RWPE2 (cell line): ENCODE data around the gene HIVEP3.

ENCODE experiments used
- ATAC-seq: fragments of 200-7000 bp; cut with Tn5 transposase; 3 replicates; pipeline ENCODE4 v1.9.1; 2021; ENCODE audit warnings: low read depth
- DNase-seq: peaks from one replicate; pipeline ENCODE4 v3.0.0-alpha.2; 2020; ENCODE audit warnings: low spot score
- H3K27ac ChIP-seq: fragments of 450-650 bp; 2 replicates; pipeline ENCODE4 v1.5.1; 2017; ENCODE audit warnings: mild to moderate bottlenecking; ENCODE audit not compliant: poor library complexity, severe bottlenecking
- H3K27me3 ChIP-seq: fragments of 250-450 bp; sonication (Bioruptor Pico); 2 replicates; pipeline ENCODE4 v1.5.1; 2021; ENCODE audit warnings: mild to moderate bottlenecking, moderate library complexity; ENCODE audit not compliant: insufficient read depth, poor library complexity, severe bottlenecking
- H3K36me3 ChIP-seq: fragments of 250-450 bp; sonication (Bioruptor Pico); 2 replicates; pipeline ENCODE4 v1.5.1; 2020; ENCODE audit warnings: low read depth, mild to moderate bottlenecking, moderate library complexity
- H3K4me1 ChIP-seq: fragments of 250-450 bp; sonication (Bioruptor Pico); 2 replicates; pipeline ENCODE4 v1.5.1; 2021; ENCODE audit warnings: mild to moderate bottlenecking, moderate library complexity; ENCODE audit not compliant: insufficient read depth, poor library complexity, severe bottlenecking
- H3K4me3 ChIP-seq: fragments of 250-450 bp; sonication (Bioruptor Pico); 2 replicates; pipeline ENCODE4 v1.5.1; 2021; ENCODE audit warnings: mild to moderate bottlenecking, moderate library complexity; ENCODE audit not compliant: severe bottlenecking
- H3K9me3 ChIP-seq: fragments of 250-450 bp; sonication (Bioruptor Pico); 2 replicates; pipeline ENCODE4 v1.5.1; 2021; ENCODE audit warnings: mild to moderate bottlenecking, moderate library complexity; ENCODE audit not compliant: severe bottlenecking
- TF ChIP-seq, protein P1 (sequence below): fragments of 450-650 bp; IDR thresholded peaks from one replicate; pipeline ENCODE4 v1.5.1; 2017; ENCODE audit warnings: mild to moderate bottlenecking, moderate library complexity; ENCODE audit not compliant: poor library complexity, severe bottlenecking

The HIVEP3 gene

DNA sequence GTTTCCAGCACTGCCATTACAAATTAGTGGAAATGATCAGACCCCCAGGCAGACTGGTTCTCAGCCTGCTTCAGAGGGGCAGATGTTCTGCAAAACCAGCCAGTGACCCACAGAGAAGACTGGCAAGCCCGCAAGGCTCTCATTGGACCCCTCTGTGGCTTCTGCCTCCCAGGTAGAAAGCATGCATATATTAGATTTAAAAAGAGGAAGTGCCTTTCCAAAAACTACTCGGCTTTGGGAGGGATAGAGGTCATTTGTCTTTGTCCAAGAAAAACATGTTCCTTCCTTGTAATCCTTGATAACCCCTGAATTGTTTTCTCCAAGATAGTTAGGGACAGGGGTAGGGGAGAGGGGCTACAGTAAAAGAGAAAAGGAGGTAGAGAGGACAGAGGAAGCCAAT is 11.8 kb downstream of the HIVEP3 start:
- Histone ChIP-seq H3K36me3 (no peaks in the 10 kb centered on the region), H3K9me3 (no peaks in the 10 kb centered on the region), H3K27me3 (no peaks in the 10 kb centered on the region), H3K4me1 (peaks cover 15% of the 10 kb centered on the region), H3K27ac (no peak overlapping the region), H3K4me3 (no peak overlapping the region)
- no peak for ATAC-seq
- no peak for DNase-seq
- TF ChIP-seq, protein P1, sequence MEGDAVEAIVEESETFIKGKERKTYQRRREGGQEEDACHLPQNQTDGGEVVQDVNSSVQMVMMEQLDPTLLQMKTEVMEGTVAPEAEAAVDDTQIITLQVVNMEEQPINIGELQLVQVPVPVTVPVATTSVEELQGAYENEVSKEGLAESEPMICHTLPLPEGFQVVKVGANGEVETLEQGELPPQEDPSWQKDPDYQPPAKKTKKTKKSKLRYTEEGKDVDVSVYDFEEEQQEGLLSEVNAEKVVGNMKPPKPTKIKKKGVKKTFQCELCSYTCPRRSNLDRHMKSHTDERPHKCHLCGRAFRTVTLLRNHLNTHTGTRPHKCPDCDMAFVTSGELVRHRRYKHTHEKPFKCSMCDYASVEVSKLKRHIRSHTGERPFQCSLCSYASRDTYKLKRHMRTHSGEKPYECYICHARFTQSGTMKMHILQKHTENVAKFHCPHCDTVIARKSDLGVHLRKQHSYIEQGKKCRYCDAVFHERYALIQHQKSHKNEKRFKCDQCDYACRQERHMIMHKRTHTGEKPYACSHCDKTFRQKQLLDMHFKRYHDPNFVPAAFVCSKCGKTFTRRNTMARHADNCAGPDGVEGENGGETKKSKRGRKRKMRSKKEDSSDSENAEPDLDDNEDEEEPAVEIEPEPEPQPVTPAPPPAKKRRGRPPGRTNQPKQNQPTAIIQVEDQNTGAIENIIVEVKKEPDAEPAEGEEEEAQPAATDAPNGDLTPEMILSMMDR = no peak

DNA sequence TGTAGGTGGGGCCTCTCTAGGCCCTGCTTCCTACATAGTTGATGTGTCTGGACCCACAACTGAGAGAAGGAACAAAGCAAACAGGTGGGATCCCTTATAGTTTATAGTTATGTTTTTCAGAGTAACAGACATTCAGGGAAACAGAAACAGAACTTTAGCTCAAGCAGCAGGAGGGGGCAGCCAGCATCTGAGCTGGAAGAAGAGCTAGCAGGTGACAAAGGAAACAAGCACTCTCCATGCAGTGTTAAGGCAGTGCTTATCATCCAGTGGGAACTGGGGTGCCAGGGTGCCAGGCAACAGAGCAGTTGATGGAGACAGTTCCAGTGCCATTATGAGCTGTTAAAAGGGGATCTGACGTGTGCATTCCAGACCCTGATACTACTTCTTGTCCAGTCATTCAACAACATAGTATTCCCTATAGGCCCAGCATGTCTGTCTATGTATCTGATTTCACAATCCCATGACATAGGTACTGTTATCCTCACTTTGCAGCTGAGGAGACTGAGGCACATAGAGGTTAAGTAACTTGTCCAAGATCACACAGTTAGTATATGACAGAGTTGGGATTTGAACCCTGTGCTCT is 13.5 kb downstream of the HIVEP3 start:
- no peak for ATAC-seq
- no peak overlapping the region for H3K27ac ChIP-seq
- no peak for DNase-seq

DNA sequence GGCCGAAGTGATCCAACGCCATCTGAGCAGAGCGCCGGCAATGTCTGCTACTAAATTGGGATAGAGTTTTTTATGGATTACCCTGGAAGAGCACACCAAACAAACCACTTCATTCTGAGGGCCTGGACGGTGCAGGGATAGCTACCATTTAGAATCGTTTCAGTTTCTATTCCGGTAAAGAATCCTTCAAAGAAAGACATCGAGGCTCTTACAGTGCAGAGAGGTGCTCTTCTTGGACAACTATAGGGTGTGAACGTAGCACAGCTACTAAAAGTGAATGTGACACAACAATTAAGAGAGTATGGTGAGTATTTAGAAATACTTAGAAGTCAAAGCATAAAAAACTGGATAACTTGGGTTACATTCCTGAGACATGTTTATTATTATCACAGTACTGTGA is 16.1 kb downstream of the HIVEP3 start:
- ATAC-seq (no peak), DNase-seq (no peak)
- Histone ChIP-seq H3K4me1 (peaks cover 38% of the 10 kb centered on the region), H3K27me3 (no peaks in the 10 kb centered on the region), H3K27ac (peak overlapping the region; percentile 98), H3K9me3 (no peaks in the 10 kb centered on the region), H3K36me3 (no peaks in the 10 kb centered on the region), H3K4me3 (no peak overlapping the region)
- TF ChIP-seq, protein P1 = no peak

More for the DNA sequence above, 13.5 kb downstream of the HIVEP3 start:
- Histone ChIP-seq H3K4me3 (no peak overlapping the region), H3K4me1 (peaks cover 25% of the 10 kb centered on the region), H3K9me3 (no peaks in the 10 kb centered on the region), H3K36me3 (no peaks in the 10 kb centered on the region), H3K27me3 (no peaks in the 10 kb centered on the region)
- TF ChIP-seq, protein P1 = no peak

DNA sequence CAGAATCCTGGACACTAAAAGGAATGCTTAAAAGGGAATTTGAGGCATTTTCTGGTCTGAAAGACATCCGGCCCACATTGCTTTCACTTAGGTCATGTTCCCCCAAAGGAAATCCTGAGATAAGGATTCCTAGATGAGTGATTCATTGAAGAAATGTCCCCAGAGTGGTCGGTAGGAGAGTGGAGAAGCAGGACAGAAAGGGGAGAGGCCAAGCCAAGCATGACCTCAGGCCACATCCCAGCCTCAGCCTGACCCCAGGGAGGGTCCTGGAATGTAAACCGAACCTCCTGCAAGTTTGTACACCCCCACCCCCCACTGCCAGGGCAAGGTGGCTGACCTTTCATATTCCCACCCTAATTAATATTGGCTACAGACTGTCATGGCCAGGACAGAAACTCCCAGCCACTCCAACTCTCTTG is 16.6 kb downstream of the HIVEP3 start:
- Histone ChIP-seq H3K27ac (peak overlapping the region; percentile 98), H3K4me1 (peaks cover 38% of the 10 kb centered on the region), H3K4me3 (no peak overlapping the region), H3K36me3 (no peaks in the 10 kb centered on the region), H3K9me3 (no peaks in the 10 kb centered on the region), H3K27me3 (no peaks in the 10 kb centered on the region)
- peak; percentile 49 for ATAC-seq
- TF ChIP-seq, protein P1 = no peak
- no peak for DNase-seq

DNA sequence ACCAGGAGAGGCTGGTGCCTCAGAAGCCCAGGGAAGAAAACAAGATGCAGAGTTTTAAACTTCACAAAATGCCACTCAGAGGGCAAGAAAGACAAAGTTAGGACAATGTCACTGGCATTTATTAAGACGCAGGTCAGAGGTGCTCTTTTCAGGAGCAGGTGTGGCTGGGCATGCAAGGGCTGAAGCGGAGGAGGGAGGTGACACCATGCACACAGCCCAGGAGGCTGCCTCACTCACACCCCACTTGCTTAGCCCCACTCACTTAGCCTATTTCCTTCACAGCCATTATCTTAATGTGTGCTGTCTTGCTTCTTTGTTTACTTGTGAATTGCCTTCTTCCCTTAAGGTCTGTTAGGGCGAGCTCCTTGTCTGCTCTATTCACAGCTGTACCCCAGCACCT is 17.2 kb downstream of the HIVEP3 start:
- ATAC-seq (no peak), DNase-seq (no peak)
- TF ChIP-seq, protein P1 = no peak
- peak overlapping the region; percentile 6 for H3K4me3 ChIP-seq
- no peaks in the 10 kb centered on the region for H3K9me3 ChIP-seq
- no peaks in the 10 kb centered on the region for H3K36me3 ChIP-seq
- H3K27ac ChIP-seq = peak overlapping the region; percentile 98
- peaks cover 38% of the 10 kb centered on the region for H3K4me1 ChIP-seq
- no peaks in the 10 kb centered on the region for H3K27me3 ChIP-seq
